HTERT RPE-1 (cell line): Measurements from ENCODE around the gene CCDC71L.

Source experiments
- in situ Hi-C: fragments of 300-500 bp; cut with MboI; formaldehyde crosslinking; loops from 4 replicates; pipeline ENCODE4 v1.14.3; 2020; ENCODE audit warnings: low sequenced_read_pairs

Gene CCDC71L

DNA sequence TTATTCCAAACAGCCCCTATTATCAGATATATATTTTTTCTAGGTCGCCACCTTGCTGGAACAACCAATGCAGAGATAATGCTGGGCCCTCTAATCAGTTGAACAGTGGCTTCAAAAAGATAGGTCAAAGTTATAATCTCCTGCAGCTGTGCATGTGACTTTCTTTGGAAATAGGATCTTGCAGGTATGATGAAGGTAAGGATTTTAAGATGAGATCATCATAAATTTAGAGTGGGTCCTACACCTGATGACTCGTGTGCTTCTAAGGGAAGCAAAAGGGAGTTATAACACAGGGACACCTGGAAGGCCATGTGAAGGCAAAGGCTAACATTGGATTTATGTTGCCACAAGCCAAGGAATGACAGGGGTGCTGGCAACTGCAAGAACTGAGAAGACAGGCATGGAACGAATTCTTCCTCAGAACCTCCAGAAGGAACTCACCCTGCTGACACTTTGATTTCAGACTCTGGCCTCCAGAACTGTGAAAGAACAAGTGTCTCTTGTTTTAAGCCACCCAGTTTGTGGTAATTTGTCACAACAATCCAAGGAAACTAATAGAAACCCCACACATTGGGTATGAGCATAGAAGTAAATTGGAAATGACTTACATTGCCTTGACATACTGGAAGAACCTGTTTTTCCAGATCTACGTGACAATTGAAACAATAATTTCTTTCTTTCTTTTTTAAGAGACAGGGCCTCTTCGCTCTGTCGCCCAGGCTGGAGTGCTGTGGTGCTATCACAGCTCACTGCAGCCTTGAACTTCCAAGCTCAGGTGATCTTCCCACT, 34.4 kb downstream of the CCDC71L start:
- in situ Hi-C loops = no loop called here

DNA sequence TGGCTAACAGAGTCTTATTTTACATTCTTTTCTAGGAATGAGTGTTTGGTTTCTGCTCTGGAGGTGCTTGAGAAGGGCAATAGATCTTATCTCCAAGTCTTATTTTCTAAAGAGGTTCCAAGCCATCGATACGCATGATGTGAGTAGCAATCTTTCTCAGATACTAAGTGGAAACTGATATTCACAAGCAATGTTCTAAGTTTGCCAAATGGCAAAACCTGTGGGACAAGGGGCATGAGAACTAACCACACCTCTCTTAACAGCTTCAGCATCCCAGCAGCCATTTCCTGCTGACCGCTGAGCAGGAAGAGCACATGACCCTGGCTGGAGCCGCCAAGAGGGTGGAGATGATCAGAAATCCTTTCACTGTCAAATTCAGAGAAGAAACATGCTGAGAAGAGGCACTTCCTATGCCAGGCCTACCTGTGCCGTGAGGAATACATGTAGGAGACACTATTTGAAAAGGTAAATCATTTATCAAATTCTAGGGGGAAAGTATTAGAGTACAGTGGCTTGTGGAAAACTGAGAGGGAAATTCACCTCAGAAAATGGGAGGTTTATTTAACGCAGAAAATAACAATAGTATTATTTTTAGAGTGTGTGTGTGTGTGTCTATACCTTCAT, 35.2 kb downstream of the CCDC71L start:
- in situ Hi-C loops = no loop called here

DNA sequence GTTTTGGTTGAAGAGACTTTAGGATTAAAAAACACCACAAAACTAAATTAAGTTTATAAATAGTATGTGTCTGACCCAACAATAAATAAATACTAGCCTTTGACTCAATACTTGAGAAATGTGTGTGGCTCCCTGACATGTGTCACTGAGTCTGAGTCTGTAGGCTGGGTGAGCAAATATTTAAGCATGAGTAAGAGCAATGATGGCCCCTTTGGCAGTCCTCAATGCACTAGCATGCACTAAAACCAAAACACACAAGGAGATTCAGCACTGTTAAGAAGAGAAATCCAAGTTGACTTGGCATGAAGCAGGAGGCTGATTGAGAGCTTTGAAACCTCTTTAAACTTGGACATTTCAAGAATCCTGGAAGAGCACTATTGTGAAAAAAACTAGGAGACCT, 37.1 kb downstream of the CCDC71L start:
- in situ Hi-C loops = no loop called here

DNA sequence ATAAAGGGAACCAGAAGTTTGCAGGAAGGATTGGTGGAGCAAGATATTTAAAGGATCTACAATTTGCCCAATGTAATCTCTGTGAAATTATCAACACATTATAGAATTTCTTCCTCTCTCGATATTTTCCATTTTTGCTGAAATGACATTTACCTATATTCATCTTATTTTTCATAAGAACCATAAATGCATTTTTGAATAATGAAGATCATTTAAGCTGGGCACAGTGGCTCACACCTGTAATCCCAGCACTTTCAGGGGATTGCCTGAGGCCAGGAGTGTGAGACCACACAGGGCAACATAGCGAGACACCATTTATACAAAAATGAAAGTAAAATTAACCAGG, 37.7 kb downstream of the CCDC71L start:
- in situ Hi-C loops = no loop called here

DNA sequence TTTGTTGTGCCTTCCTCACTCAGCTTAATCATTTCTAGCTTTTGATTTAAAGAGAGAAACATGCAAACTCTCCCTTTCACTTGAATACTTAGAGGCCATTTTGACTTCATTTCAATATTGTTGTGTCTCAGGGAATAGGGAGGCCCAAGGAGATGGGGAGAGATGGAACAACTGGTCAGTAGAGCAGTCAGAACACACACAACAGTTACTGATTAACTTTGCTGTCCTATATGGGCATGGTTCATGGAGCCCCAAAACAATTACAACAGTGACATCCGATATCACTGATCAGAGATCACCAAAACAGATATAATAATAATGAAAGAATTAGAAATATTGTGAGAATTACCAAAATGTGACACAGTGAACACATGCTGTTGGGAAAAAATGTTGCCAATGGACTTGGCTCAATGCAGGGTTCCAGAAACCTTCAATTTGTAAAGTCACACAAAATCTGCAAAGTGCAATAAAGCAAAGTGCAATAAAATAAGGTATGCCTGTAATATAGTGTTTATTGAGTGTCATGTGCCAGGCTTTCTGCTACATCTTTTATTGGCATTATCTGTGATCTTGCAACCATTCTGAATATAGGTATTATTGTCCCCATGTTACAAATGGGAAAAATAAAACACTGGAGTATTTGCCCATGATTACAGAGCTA, 38.2 kb downstream of the CCDC71L start:
- in situ Hi-C loops = no loop called here

DNA sequence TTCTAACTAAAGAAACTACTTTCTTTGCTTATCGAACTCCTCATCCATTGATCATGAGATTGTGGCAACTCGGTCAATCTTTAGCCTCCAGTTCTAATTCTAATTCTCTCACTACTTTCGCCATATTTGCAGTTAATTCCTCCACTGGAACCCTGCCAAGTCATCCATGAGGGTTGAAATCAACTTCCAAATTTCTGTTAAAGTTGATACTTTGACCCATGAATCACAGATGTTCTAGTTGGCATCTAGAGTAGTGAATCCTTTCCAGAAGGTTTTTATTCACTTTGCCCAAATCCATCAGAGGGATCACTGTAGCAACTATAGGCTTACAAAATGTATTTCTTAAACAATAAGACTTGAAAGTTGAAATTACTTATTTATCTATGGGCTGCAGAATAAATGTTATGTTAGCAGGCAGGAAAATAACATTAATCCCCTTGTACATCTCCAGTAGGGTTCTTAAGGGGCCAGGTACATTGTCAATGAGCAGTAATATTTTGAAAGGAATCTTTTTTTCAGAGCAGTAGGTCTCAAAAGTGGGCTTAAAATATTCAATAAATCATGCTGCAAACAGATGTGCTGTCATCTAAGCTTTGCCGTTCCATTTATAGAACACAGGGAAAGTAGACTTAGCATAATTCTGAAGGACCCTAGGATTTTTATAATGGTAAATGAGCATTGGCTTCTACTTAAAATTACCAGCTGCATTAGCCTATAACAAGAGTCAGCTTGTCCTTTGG, 39.4 kb downstream of the CCDC71L start:
- in situ Hi-C loops = no loop called here

DNA sequence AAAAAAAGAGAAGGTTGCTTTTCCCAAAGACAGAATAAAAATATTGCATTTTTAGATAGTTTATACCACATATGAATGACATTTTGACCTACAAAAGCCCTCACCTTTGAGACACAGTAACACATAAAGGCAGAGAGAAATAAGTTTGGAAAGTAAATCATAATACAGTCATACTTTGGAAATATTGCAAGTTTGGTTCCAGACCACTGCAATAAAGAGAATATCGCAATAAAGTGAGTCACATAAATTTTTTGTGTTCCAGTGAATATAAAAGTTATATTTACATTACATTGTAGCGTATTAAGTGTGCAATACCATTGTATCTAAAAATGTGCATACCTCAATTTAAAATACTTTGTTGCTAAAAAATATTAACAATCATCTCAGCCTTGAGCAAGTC, 40.3 kb downstream of the CCDC71L start:
- in situ Hi-C loops = no loop called here

DNA sequence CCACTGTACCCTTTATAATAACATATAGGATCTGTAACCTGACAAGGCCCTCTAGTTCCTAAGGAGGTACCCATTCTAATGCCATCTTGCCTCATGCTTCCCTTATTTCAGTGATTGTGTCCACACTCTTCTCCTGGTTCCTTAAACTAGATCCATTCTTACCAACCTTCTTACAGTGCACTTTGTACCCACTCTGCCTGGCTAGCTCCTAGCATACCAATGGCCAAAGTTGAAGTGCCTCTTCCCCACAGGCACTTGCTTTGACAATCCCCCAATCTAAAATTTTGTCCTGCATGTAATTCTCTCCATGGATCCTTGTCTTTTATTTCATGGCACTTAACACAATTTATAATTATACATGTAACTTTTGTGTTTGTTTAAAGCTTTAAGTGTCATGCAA, 40.9 kb downstream of the CCDC71L start:
- in situ Hi-C loops = no loop called here

DNA sequence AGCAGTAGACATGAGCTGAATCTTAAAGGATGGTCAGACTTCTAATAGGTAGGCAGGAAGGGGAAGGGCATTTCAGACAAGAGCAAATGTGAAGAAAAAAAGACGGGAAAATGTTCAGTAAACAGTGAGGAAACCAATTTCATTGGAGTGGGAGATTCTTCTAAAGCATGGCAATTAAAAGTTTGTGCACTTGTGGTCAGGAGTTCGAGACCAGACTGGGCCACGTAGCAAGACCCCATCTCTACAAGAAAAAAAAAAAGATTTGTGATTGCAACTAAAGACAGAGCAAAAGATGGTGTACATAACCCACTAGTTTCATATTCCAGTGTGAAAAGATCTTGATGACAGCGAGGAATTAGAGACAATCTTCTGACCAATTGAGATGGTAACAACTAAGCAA, 41.7 kb downstream of the CCDC71L start:
- in situ Hi-C loops = no loop called here

DNA sequence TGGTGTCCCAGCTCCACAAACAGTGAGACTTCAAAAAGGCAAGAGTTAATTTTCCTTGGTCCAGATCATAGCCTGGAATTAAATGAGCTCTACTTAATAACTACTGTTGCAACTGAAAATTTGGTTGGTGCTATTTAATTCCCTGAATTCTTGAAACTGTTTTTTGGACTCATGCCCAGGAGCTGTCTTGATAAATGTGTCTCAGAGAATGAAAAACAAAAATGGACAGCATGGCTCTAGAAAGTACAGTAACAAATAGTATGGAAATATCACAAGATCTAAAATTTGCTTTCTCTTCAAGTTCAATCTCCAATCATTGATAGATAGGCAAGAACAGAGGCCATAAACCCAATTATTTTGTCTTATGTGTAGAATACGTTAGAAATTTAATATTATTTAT, 42.5 kb downstream of the CCDC71L start:
- in situ Hi-C loops = no loop called here

DNA sequence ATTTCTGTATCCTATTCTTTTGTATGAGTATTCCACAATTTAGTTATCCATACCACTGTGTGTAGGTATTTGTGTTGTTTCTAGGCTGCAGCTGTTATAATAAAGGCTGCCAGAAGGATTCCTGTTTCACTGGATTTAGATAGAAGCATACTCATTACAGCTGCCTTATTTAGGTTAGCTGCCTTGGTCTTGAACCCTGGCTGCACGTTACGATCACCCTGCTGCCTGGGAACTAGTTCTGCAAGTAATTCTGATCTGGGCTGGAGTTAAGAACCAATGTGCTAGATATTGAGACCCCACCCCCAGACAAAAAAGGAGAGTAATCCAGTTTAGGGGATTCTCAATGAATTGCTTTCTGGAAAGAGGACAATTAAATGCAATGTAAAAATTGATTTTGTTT, 43.1 kb downstream of the CCDC71L start:
- in situ Hi-C loops = no loop called here

DNA sequence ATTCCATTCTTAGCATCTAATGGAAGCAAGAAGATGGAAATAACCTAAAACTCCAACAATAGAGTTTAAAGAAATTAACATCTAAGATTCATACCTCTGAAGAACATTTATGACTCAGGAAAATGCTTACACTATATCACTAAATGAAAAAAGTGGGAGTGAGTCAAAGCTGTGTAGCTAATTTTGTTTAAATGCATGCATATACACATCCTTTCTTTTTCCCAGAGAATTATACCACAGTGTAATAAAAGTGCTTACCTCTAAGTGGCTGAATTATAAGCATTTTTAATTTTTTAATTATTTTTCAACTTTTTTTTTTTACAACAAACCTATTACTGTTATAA, 44.3 kb downstream of the CCDC71L start:
- in situ Hi-C loops = no loop called here

DNA sequence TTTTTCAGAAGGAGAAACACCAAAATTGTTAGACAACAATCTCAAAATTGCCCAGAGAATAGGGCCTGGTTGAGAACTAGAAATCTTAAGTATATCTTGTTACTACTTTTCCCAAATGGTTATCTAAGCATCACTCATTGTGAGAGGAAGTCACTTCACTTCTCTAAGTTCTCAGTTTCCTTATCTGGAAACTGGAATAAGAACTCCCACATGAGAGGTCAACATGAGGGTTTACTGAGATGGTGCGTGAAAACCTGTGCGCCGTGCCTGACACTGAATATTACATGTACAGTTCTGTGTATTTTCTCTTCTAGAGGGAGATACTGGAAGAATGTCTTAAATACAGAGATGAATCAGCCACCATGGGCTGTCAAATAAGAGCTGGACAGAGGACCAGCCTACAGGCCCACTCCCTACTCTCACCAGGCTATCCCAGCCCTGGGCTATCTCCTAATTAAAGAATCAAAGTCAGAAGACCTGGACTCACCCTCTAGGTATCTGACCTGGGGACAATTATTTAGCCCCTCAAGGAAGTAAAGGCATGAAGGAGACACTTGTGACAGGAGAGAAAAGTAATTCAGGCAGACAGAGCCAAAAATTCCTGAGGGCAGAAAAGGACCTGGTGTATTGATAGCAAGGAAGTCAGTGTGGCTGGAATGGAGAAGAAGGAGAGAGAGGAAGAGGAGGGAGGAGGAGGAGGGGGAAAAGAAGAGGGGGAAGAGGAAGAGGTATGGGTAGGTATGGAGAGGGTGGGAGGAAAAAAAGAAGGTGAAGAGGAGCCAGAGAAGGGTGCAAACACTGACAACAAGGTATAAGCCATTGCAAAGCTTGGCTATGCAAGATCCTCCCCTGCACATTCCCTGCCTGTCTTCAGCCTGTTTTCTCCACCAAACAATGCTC, 44.9 kb downstream of the CCDC71L start:
- in situ Hi-C loops = no loop called here

DNA sequence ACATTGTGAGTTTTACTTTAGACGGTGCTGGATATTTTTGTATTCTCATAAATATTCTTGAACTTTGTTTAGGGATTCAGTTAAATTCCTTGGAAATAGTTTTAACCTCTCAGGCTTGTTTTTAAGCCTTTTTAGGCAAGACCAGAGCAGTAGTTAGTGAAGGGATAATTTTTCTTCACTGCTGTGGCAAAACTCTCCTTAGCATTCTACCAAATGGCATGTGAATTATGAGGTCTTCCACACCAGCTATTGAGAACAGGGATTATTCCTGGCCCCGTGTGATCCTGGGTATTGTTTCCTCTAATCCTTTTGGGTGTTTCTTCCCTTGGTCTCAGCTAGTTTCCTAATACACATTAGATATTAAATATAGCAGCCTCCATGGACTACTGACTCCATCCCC, 46.2 kb downstream of the CCDC71L start:
- in situ Hi-C loops = no loop called here

DNA sequence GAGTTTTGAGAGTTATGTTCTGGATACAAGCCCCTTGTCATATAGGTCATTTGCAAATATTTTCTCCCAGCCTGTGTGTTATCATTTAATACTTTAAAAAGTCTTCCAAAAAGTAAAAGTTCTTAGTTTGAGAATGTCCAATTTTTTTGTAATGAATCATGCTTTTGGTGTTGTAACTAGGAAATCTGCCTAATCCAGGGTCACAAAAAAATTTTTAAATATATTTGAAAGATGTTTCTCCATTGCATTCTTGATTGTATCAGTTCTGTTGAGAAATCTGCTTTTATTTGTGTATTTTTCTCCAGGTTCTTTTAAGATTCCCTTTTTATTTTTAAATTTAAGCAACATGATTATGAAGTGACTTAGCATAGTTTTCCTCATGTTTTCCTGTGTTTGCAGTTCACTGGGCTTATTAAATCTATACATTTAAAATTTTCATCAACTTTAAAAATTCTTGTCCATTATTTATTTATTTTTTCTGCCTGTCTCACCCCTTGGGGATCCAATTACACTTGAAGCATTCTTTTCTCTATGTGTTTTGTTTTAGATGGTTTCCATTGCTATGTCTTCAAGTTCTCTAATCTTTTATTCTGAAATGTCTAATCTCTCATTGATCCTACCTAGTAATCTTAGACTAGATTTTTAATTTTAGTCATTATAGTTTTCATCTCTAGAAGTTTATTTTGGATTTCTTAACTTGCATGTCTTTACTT, 47.0 kb downstream of the CCDC71L start:
- in situ Hi-C loops = no loop called here

DNA sequence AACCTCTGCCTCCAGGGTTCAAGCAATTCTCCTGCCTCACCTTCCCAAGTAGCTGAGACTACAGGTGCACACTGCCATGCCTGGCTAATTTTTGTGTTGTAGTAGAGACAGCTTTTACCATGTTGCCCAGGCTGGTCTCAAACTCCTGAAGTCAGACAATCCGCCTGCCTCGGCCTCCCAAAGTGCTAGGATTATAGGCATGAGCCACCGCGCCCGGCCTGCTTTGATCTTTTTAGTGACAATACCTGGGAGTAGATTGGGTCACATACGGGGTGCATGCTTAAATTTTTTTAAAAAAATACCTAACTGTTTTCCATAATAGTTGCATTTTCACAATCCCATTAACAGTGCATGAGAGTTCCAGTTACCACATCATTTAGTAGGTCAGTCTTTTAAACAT, 47.7 kb downstream of the CCDC71L start:
- in situ Hi-C loops = no loop called here

DNA sequence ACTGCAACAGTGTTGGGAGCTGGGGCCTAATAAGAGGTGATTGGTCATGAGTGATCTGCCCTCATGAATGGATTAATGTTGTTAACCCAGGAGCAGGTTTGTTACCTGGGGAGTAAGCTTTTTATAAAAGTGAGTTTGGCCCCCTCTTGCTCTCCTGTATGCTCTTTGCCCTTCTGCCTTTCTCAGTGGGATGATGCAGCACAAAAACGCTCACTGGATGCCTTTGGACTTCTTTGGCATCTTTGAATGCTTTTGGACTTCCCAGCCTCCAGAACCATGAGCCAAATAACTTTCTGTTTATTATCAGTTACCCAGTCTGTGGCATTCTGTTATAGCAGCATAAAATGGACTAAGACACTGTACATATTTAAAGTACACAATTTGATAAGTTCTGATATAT, 48.5 kb downstream of the CCDC71L start:
- in situ Hi-C loops = no loop called here

DNA sequence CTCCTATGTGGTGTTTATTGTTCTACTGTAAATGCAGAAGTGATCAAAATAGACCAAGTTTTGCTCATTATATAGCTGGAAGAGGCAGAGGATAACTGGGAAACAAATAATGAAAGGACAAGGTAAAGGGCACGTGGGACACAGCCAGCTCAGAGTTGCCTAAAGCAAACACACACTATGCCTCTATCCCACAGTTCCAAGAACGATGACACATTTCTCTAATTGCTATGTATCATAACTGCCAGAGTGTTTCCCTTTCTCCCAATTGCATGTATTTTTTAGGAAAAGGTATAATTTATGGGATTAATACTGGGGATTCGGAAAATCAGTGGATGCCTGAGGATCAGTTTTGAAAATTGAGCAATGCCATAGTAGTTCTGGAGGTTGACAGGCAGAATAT, 49.0 kb downstream of the CCDC71L start:
- in situ Hi-C loops = no loop called here

DNA sequence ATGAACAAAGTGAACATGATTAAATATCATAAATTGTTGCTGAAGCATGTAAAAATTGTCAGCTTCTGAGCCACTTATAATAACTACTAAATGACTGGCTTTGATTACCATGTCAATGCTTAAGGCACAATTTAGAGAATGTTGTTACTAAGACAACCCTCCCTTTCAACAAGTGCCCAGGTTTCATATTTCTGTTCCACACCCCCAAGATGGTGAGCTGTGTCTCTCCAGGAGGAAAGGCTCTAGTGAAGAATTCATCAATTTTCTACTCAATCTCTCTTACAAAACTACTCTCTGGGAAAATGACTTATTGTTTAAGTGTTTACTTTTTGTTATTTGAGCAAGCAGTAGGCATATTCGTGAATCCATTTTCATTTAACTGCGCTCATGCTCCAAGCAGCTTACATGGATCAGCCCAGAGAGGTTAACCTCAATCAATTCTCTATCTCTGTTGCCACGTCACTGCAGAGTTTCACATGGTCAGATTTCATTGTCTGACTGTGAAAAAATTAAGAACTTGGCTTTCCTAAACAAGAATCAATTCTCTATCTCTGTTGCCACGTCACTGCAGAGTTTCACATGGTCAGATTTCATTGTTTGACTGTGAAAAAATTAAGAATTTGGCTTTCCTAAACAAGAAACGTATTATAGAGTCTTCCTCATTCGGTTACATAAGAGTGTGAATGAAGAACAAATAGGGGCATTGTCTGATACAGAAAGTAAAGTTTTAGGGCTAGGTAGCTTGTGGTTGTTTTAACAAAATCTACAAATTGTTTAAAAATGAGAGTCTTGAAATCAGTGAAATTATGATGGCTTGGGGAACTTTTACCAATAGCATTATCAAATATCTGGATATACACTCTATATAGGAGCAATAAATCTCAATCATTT, 49.7 kb downstream of the CCDC71L start:
- in situ Hi-C loops = no loop called here
